Stimulated activated CD8-positive, alpha-beta memory T cell treated with anti-CD3 and anti-CD28 coated beads, Interleukin-4, amount 100 ng/mL, for 1 hour (primary cell): ENCODE results near the gene HMSD.
"Not testable (repeated sequence)": the region's sequence is repeated elsewhere in the genome, so short reads cannot be mapped to it uniquely, and the experiment has no call there.

Experiments used
- DNase-seq, 2 donors: peaks; one replicate each; pipeline ENCODE4 v3.0.0-alpha.2; 2020; ENCODE audit warnings: low read depth in 2 of 2, low spot score in 1 of 2

HMSD gene, protein sequence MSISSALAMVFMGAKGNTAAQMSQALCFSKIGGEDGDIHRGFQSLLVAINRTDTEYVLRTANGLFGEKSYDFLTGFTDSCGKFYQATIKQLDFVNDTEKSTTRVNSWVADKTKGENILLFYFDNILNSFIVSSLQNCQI

DNA sequence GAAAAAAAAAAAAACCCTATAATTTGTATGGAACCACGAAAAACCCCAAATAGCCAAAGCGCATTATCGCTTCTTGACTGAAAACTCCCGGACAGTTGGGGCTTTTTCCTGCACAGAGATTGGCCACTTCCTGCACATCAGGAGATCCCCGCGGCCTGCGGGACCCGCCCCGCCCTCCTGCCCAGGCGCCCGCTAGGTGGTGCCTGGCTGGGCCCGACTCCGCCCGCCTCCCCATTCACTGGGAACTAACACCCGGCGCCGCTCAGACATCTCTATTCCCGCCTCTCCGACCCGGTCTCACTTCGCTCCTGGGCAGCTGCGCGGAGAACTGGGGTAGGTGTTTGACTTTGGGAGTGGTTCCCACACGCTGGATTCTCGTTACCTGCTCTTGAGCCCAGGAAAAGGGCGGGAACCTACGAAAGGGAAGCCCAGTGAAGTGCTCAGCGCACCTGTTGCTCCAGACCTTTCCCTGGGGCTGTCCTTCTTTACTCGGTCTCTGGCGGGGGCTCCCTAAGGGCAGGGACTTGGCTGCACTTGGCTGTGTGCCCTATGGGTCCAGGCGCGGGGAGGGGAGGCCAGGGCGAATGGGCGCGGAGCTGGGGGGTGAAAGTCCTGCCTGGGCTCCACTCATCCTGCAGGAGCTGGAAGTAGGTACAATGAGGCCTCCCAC is at the start of gene HMSD:
HMSD (plus strand) TSS at position 234 of the 670 bp plus-strand sequence. CDS start 4,155 bp downstream, outside the sequence.
- DNase-seq: no peak

DNA sequence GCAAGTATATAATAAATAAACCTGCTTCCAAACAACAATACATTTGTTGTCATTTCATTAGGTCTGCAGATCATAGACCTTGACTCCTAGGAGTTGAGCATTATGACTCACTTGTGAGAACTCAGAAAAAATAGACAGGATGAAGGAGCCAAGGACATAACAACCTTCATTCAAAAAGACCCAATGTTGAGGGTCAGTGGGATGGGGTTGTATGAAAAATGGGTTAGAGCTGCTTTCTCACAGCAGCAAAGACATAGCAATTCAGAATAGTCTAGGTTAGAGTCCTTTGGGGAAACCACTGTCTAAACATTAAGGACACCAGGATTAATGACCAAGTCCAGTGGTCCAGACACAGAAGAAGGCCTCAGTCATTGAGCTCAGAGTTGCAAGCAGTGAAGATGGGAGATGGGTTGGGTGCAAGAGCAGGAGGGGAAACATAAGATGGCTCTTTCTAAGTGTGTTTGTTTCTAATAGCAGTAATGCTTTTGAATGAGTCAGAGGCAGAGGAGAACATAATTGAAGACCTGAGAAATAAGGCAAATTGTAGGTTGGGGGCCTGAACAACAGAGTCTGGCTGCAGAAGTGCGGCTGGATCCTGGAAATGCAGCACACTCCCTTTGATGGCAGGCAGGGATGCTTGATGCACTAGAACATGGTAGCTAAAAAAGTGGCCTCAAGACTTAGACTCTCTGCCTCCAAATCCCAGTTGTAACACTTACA is 45.1 kb upstream of the HMSD start:
- no peak for DNase-seq

DNA sequence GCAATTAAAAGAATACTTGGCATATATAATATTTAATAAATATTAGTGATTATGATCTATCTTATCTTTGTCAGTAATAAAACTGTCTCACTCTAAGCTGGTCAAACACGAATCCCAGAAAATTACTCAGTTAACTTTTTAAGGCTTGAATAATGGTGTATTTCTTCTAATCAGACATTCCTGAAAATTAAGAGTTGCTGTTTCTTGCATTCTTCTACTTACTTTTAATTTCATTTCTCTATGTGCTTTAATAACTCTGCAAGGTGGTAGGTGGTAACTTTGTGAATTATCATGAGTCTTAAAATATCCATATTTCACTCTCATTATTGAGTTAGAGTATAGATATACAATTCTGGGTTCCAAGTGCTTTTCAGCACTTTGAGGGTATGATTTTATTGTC is 44.4 kb upstream of the HMSD start:
- no peak for DNase-seq

DNA sequence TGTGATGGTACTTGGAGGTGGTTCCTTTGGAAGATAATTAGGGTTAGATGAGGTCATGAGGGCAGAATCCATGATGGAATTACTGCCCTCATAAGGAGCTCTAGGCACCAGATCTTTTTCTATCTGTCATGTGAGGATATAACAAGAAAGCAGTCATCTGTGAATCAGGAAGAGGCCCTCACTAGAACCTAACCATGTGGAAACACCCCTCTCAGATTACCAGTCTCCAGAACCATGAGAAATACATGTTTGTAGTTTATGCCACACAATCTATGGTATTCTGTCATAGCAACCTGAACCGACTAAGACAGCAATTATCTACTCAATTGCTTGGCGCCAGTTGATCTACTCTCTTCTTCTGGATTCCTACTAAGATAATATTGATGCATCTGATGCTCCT is 43.7 kb upstream of the HMSD start:
- no peak for DNase-seq

DNA sequence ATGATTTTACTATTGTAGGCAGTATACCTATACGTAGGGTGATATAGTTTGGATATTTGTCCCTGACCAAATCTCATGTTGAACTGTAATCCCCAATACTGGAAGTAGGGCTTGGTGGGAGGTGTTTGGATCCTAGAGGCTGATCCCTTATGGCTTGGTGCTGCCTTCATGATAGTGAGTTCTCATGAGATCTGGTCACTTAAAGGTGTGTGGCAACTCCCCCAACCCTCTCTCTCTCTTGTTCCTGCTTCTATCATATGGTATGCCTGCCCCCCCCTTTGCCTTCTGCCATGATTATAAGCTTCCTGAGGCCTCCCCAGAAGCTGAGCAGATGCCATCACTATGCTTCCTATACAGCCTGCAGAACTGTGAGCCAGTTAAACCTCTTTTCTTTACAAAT is 43.0 kb upstream of the HMSD start:
- no peak for DNase-seq

DNA sequence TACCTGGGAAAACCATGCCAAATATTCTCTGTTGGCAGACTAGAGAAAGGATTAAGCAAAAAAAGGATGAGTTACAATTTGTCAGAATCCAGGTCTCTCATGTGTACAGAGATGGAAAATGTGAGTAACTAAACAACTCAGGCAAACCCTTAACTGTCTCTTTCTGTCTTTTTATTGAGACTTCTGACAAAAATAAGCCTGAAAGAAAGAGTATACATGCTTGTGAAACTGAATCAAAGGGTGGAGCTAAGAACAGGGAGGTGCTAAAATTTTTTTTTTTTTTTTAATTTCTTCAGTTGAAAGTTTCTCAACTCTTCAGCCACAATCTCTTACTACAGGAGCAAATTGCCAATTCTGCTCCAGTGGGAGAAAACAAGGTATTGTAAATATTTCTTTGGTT is 41.4 kb upstream of the HMSD start, which contains the start of gene SERPINB10:
SERPINB10 (plus strand) TSS at position 295 of the 400 bp plus-strand sequence. CDS start 7,553 bp downstream, outside the sequence.
- no peak for DNase-seq

DNA sequence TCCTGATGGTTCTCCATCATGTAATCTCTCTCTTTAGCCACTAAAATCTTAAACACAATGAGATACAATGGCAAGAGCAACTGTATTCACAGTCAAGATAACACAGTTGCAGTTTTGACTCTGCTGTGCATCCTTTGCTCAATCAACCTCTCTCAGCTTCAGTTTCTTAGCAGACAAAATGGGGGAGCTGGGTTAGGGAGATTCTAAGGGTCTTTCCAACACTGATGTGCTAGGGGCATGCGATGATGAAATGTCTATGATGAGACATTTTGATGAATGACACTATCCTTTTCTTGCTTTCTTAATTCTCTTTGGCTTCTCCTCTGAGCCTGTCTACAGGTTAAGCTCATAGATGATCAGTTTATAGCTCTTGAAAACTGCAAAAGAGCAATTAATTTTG is 40.2 kb upstream of the HMSD start:
- no peak for DNase-seq

DNA sequence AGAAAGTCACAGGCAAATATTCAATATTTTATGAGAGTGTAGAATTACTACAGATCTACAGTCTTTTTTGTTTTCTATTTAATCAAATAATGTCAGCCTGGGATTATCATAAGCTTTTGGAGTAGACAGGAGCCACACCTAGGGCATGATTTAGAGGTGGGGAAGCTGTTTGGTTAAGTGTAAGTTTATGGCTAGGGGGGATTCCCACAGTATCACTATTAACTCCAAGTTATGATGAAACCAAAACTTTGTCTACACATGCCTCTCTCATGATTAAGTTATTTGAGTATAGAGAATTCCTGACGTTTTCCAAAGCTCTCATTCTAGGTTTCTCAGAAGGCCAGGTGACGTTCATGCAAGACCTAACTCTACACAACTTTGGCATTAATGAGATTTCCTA is 39.2 kb upstream of the HMSD start:
- no peak for DNase-seq

DNA sequence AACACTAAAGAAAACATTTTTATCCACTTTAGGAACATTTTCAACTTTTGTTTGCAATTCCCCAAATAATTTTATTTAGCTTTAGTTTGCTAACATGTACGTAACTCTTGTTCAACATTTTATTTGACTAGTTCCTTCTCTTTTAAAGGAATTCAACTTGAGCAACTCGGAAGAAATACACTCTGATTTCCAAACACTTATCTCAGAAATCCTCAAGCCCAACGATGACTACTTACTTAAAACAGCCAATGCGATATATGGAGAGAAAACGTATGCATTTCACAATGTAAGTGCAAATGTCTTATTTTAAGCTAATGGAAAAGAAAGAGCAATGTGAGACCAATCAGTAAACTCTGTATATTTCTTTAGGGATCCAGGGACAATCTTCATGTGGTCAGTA is 31.3 kb upstream of the HMSD start:
- no peak for DNase-seq

DNA sequence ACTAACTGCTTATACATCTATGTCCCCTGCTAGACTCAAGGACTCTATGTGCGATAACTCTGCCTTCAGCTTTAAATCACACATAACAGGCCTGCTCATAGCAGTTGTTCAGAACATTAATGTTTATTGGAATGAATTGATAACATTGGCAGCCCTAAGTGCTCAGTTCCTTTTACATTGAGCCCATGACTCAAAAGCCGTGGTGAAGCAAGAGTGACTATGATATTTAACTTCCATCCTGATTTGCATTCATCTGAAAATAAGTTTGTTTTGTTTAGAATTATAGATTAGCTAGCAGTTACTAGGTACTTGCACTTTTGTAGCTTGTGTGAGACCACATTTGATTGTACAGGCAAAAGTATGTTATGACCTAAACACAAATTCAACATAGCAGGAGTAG is 27.1 kb upstream of the HMSD start:
- no peak for DNase-seq

DNA sequence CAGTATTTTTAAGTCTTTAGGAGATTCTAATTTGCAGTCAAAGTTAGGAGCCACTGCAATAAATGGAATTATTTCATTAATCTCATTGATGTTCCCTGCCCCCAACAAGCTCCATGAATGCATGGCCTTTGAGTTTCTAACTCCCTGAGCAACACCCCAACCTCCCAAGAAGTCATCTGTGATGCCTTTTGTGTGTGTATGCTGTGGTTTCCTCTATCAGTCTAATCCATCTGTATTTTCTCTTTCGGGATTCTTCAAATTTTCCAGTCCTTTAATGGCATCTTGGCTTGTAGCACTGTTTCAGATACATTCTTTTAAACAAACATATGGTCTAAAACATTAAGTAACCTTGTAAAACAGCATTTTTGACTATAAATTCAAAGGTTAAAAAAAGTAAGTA is 24.6 kb upstream of the HMSD start:
- no peak for DNase-seq

DNA sequence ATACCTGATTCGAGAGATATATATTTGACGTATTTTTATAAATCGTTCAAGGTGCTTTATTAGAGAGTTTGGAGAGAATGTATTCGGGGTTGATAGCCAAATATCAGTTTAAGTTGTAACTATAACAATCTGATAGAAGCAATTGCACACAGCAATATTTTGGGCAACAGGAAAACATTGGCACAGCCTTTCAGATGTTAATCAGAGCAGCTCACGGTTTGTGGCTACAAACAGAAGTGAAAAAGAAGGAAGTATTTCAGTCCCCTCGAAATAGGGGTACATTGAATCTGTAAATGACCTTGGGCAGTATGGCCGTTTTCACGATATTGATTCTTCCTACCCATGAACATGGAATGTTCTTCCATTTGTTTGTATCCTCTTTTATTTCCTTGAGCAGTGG is 20.8 kb upstream of the HMSD start:
- DNase-seq: no peak

DNA sequence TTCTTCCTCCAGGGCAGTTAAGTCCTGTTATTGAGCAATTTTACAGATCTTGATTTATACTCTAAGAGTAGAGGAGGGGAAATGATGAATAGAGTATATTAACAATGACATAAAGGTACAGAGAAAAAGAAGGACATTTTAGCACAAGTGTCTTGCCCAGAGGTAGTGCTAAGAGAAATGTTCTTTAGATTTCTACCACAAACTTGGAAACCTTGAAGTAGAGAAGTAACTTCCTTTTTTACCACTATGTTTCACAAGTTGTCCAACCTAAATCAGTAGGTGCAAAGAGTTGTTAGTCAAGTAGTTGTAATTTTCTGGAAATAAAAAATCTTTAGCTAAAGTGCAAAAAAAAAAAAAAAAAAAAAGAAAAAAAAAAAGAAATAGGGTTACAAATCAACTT is 19.7 kb upstream of the HMSD start:
- DNase-seq: not testable (repeated sequence)

DNA sequence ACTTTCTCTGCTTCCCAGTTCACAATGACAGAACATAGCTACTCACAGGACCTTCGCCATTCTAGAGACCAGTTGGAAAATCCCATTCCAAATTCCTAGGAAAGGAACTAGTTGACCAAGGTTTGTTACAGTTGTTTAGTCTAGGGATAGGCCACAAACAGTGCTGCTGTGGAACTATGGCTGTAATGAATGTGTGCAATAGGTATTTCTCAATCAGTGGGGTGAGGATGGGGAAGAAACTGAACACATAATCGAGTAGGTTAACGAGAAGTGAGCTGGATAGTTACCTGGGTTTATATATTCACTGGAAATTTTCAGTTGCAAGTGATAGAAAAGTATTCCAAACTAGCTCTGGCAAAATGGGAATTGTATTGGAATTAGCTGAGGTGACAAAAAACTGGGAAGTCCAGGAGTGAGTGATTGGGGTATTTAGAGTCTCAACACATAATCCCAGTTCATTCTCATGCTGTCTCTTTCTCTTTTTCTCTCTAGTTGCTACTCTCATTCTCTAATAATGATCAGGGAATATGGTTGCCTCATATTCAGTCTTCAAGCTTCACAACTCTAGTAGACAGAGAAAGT is 18.2 kb upstream of the HMSD start:
- no peak for DNase-seq

DNA sequence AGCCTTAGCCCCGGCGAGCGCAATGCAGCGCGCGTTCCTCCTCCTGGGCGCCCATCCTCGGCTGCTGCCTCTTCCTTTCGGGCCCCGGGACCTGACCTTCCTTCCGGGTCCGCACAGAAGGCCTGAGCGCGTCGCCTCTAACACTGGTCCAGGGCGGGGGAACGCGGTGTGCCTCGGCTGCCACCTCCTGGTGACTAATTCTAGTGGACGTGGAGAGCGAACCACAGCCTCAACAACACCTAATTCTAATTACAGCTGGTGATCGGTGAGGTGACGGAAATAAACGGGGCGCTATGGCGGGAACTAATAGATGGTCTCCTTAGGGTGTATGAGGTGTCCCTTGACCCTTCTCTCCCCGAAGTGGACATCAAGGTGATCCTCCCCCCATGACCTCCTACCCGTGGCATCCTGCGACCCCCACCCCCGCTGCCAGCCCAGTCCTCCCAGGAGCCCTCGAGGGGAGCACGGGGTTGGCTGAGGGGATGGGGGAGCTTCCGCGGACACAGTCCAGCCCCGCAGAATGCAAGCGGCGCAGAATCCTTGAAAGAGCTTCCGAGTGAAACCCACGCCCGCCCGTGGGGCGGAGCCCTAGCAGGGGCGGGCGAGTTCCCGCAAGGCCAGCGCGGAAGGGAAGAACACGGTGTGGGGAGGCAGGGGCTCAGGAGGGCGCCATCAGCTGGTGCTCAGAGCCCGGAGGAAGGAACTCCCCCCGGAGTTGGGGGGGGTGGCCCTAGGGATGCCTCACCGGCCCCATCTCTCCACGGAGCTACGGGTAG is 12.8 kb upstream of the HMSD start:
- DNase-seq: peak in 1 of 2 donors; percentile 33

DNA sequence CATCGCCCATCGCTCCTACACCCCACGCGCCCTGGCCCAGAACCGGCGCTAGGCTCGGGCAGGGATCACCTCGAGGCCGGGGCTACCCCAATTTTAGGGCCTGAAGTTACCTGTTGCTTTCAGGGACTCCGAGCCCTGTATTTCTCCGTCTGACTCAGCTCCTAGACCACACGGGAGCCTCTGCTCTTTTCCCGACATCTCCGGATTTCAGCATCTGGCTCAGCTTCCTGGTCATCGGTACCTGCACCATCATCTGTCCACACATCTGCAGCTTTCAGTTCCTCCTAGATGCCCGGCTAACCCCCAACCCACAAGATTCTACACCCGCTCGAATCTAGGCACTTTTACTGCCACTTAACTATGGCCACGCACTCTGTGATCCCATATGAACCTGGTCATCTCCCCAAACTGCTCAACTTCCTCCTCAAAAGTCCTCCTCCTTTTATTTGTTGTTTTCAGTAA is 12.1 kb upstream of the HMSD start:
- no peak for DNase-seq

DNA sequence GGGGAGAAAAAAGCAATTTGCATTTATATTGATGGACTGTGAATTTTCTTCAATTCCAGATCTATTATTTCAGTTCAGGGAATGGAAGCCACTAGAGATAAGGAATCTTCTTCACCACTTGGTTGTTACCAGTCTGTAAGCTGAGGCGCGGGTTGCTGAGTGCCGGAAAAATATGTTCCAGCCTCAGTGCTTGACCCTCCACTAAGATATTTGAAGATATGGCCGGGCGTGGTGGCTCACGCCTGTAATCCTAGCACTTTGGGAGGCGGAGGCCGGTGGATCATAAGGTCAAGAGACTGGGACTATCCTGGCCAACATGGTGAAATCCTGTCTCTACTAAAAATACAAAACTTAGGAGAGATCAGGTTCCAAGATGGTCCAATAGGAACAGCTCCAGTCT is 9.1 kb upstream of the HMSD start:
- no peak for DNase-seq

DNA sequence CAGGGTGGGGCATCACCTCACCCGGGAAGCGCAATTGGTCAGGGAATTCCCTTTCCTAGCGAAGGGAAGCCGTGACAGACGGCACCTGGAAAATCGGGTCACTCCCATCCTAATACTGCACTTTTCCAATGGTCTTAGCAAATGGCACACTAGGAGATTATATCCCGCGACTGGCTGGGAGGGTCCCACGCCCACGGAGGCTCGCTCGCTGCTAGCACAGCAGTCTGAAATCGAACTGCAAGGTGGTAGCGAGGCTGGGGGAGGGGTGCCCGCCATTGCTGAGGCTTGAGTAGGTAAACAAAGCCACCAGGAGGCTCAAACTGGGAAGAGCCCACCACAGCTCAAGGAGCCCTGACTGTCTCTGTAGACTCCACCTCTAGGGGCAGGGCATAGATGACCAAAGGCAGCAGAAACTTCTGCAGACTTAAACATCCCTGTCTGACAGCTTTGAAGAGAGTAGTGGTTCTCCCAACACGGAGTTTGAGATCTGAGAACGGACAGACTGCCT is 8.5 kb upstream of the HMSD start:
- not testable (repeated sequence) for DNase-seq

DNA sequence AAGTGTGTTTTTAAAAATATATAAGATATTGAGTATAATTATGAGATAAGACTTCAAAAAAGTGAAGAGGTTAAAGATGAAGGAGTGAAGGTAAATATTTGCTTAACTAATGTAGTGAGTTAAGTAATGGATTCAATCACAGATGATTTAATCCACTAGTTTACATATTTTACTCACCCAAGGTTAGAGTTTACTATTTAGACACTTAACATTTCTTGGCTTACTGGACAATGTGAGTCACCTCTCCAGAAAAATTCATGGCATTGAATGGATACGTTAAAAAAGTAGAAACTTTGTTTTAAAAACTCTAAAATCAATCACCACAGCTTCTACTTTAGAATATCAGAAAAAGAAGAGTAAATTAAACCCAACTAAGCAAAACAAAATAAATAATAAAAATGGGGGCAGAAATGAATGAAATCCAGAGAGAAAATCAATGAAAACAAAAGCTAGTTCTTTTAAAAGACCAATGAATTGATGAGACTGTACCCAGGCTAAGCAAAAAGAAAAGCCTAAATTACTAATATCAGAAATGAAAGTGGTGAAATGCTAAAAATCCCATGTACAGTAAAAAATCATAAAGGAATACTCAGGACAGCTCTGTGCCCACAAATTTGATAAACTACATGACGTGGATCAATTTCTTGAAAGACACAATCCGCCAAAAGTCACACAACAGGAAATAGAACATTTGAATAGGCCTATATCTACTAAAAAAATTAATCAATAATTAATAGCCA is 1.9 kb upstream of the HMSD start:
- DNase-seq: no peak

DNA sequence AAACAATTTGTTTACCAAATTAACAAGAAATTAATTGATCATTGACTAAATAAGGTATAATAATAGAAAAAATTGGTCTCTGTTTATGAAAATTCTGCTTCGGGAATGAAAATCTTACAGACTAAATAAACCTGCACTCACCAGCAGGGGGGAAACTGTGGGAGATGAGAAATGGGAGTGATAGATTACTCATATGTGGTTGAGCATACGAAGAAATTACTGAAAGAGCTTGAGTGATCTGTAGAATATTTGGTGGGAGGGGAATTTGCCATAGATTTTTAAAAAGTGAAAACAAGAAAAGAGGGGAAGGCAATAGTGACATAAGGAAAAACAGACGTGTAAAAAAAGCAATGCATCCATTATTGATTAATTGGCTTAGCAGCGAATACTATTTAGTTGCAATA is 2.2 kb downstream of the HMSD start:
- no peak for DNase-seq
